ENCODE data around the gene PTCD1.
"Not testable (repeated sequence)": the region's sequence is repeated elsewhere in the genome, so short reads cannot be mapped to it uniquely, and the experiment has no call there.

Gene PTCD1

DNA sequence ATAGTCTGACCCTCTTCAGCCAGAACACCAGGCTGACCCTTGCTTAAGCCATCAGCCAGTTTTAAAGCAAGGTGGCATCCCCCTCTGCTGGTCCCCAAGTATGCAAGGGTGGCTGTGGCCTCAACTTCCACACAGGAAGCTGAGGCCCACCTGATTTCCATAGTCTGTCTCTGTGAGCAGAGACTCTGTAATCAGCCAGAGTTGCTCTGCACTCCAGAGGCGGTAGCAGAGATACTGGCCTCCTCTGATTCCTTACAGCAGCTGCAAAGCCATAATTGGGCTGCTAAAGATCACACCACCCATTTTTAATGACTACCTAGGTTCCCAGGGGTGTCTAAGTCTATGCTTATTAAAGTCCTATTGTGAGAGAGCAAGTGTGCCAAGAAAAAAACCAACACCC lies 32.0 kb downstream of the PTCD1 start:
- DNase-seq, result no peak

- no peak for DNase-seq
Measured at GRCh38 chr7:99404977-99405320, 33.6 kb downstream of the PTCD1 start.

DNA sequence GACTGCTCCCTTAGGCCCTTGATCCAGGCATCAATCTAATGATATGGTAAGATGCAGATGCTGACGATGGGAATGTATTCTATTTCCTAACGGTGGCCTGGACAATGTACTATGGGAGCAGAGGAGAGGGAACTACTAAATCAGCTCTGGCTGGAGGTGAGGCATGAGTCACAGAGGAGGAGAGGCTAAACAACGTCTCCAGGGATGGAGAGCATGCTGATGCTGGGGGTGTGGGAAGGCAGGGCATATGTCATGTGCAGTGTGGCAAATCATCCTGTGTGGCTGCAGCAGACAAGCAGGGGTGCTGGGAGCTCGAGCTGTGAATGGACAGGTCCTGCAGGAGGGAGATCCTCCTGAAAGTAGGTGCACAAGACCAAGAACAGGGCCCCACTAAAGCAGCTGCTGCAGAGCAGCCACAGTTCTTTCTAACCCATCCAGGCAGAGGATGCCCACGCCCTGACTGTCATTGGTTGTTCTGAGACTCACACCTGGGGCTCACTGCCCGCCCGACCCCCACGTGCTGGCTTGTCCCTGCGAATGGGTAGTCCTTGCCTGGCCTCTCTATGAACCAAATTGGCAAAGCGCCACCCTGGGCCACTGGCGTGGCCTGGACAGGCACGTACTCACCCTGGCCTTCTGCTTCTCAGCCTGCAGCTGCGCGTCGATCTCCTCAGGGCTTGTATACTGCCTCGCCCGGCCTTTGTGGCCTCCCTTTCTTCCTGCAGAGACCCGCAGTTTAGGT lies 34.2 kb downstream of the PTCD1 start:
- no peak for DNase-seq

- no peak for DNase-seq
Measured at GRCh38 chr7:99403764-99404163, 34.8 kb downstream of the PTCD1 start.

DNA sequence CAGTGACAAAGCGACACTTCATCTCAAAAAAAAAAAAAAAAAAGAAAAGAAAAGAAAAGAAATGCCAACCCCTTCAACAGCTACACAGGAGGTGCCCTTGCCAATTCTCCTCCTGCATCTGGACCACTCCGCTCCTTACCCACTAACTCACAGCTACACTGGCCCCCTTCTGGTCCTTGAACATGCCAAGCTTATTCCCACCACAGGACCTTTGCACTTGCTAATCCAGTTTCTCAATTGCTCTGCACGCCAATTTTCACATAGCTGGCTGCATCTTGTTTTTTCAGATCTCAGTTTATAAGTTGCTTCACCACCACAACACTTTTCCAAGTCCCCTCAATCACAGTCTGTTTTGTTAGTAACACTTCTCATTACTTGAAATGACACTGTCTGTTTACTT lies 35.7 kb downstream of the PTCD1 start:
- DNase-seq, result no peak

- no peak for DNase-seq
Measured at GRCh38 chr7:99399597-99399996, 39.0 kb downstream of the PTCD1 start.

DNA sequence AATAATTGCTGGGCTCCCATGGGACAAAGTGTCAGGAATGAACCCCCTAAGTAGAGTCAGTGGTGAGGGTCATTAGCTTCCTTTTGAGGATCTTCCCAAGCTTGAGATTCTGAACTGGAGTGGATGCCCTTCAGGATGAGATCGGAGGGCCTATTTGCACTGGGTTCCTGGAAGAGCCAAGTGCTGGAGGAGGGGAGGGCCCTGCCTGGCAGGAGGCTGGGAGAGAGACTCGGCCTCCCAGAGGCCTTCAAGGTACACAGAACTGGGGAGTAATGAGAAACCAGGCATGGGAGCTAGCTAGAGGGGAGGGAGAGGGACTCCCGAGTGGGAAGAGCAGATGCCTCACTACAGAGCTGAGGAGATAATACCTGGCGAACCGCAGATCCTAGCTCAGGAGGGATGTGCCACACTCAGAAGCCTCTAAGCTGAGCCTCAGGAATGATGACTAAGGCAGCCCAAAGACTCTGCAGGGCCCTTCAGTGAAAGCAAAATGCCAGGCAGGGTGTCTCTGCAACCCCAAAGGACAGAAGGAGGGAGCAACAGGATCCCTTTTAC lies 39.6 kb downstream of the PTCD1 start:
- DNase-seq, result no peak

DNA sequence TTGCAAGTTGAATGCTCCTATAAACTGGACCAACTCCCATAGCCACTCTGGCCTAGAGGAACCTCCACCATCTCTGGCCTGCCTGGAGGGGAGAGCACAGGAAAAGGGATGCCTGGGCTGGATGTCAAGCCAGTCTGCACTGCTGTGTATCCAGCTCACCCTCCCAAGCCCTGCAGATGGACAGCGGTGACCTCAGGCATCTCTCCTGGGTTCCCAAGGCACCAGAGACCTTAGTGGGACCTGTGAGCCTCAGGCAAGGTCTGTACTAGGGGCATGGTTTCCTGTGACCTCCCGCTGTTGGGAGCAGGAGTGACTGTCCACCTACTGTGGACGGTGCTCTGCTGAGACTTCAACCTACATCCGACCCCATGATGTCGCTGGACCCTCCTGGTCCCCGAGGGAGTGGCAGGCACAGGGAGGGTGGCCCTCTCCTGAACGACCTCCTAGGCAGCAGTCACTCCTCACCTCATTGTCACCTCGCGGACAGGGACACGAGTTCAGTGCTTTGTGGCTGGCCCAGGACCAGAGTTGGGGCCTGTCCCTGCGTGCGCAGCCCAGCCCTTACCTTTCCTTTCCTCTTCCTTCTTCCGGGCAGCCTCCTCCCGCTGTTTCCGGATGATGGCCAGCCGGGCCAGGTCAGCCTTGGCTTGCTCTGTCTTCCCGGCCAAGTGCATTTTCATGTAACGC lies 41.2 kb downstream of the PTCD1 start:
- DNase-seq, result no peak

DNA sequence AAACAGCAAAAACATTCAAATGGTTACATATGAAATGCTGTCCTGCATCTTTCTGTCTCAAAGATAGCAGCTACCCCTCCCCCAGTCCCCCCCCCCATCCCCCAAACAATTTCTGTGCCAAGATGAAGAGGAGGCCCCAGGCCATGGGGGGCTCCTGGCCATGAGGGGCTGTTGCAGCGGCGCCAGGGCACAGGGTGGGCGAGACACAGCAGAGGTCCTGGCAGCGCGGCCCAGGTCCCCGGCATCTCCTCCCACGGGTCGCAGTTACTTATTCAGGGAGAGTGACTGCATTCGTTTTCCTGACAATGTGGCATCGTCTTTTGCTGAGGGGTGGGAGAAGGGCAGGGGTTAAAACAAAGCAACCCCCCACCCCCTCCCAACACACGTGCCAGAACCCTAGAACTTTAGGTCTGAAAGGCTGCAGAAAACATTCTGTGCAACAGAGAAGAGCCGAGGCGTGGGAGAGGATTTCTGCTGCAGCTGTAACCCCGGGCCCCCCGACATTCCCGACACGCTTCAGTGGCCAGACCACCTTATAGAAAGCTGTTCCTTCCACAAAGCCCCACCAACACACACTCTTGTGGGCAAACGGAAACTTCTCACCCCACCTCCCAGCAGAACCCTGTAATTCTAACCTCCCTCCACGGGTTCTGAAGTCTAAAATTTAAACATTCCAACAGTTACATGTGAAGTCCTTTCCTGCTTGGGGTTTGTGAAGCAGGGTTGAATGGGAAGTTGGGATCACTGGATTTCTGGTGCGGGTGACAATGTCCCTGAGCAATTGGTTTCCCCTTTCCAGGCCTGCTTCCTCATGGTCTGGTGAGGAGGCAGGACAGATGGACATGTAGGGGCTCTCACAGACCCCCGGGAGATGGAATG lies 41.9 kb downstream of the PTCD1 start:
- DNase-seq, result no peak

DNA sequence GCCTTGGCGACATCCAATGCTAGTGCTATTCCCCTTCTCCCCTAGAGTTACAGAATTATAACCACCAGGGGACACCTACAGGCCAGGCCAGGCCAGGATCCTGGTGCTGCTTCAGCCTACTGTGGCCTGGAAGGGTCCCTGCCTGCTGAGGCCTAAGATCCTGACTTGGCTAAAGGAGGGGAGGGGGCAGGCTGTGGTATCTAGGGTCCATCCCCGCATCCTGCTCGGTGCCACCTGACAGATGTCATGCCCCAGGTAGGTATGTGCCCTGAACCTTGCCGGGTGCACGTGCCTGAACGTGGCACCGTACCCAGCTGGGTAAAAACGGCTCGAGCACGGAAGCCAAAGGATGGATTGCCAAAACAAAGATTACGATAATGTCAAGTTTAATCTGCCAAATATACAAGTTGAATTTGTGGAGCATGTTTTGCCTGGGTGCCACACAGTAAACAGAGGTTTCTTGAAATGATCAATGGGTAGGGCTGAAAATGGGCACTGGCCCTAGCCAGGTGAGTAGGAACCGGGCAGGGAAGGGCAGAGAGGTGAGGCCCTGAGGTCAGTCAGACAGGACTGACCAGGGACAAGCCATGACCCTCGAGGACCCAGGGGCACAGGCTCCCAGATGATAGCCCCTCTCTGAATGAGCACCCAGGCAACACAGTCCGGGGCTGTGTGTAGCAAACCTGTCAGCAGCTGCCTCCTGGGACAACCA lies 42.8 kb downstream of the PTCD1 start:
- DNase-seq, result no peak

DNA sequence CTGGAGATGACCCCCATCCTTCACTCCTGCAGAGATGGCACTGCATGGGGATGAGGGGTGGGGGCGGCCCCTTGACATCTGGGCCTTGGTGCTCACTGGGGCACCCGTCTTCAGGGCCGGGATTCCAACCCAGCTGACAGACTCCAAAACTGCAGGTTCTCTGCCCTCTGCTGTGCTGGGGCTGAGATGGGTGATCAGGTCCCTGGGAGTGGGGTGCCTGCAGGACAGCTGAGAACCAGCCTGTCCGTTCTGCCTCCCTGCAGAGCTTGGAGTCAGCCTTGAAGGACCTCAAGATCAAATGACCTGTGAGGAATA lies 44.5 kb downstream of the PTCD1 start:
- no peak for DNase-seq

DNA sequence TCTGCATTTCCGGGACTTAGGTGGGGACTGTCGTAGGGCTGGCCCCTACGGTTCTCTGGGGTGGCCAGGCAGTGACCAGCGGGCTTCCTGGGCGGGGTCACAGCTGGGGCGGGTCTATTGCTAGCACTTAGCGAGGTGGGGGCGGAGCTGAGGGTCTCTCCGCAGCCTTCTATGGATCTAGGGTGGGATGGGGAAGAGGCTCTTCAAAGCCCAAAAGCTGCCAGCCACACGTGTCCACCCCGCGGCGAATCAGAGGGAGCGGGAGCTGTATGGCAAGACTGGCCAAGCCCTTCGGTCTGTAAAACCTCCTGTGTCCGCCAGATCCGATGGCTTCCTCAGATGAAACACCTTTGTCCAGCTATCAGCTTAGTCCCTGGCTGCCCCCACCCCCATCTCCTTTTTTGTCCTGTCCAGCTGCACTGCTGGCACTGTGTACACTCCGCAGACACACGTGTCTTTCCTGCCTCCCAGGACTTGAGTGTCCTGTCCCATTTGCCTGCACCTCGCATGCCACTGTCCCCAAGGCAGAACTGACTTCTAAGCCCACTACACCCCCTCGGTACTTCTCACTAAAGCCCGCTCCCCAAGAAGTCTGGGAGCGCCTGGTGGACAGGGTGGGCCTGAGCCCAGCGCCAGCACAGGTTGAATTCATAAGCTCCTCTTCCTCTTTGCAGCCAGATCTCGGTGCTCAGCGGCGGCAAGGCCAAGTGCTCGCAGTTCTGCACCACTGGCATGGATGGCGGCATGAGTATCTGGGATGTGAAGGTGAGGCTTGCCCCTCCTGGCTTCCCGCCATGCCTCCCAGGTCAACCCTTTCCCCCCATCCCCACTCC lies 45.0 kb downstream of the PTCD1 start:
- peak; percentile 79 to 85 for DNase-seq

GRCh38 chr7:99392659-99393354 lies 45.8 kb downstream of the PTCD1 start:
- DNase-seq, result peak; percentile 79 to 85

DNA sequence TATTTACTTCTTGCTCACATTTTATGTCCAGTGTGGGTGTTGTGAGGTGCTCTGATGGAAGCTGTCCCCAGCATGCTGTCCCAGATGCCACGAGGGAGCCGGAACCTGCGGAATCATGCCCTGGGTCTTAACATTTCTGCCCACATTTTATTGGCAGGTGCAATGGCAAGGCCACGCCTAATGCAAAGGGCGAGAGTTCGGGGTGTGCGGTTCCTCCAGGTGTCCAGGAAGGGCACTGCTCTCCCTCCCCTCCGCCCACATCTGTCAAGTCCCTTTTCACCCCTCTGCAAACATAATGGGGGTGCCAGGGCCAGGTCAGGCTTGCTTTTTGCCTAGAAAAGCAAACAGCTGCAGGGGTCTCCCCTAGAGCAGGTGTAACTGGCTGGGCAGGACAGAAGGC lies 46.6 kb downstream of the PTCD1 start:
- DNase-seq, result no peak

DNA sequence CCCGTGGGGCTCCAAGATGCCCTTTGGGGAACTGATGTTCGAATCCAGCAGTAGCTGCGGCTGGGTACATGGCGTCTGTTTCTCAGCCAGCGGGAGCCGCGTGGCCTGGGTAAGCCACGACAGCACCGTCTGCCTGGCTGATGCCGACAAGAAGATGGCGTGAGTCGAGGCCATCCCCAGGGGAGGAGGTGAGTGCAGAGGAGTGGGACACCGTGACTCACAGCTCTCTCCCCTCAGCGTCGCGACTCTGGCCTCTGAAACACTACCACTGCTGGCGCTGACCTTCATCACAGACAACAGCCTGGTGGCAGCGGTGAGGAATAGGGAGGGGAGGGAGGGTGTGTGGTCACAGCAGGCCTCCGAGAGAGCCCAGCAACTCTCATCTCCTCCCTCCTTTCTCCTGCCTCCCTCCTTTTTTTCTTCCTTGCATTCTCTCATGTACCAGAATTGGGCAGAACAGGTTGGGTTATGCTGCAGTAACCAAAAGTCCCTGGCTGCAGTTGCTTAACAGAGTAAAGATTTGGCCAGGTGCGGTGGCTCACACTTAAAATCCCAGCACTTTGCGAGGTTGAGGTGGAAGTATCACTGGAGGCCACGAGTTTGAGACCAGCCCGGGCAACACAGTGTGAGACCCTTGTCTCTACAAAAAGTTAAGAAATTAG lies 47.5 kb downstream of the PTCD1 start:
- no peak for DNase-seq

DNA sequence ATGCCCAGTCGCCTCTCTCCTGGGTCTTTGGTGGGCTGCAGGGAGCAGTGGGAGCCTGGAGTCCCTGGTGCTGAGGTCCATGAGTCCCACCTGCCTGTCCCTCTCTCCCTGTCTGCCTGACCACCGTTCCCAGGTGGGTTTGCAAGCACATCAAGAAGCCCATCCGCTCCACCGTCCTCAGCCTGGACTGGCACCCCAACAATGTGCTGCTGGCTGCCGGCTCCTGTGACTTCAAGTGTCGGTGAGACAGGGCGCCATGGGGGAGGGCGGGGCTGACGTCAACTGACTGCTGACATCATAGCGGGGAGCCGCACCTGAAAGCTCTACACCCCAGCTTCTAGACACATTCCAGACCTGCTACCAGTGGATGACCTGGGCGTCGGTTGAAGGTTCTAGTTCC lies 48.8 kb downstream of the PTCD1 start:
- DNase-seq, result no peak

DNA sequence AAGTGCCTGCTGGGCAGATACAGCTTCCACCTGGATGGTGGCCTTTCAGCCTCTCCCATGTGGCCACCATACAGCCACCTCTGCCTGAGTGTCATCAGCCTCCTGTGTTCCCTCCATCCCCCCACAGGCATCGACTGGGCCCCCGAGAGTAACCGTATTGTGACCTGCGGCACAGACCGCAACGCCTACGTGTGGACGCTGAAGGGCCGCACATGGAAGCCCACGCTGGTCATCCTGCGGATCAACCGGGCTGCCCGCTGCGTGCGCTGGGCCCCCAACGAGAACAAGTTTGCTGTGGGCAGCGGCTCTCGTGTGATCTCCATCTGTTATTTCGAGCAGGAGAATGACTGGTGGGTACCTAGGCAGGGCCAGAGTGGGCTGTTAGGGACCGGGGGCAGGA lies 50.7 kb downstream of the PTCD1 start:
- no peak for DNase-seq

DNA sequence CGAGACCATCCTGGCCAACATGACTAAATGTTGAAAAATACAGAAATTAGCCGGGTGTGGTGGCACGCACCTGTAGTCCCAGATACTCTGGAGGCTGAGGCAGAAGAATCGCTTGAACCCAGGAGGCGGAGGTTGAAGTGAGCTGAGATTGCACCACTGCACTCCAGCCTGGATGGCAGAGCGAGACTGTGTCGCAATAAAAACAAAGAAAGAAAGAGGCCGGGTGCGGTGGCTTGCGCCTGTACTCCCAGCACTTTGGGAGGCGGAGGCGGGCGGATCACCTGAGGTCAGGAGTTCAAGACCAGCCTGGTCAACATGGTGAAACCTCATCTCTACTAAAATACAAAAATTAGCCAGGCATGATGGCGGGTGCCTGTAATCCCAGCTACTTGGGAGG lies 51.4 kb downstream of the PTCD1 start:
- not testable (repeated sequence) for DNase-seq

DNA sequence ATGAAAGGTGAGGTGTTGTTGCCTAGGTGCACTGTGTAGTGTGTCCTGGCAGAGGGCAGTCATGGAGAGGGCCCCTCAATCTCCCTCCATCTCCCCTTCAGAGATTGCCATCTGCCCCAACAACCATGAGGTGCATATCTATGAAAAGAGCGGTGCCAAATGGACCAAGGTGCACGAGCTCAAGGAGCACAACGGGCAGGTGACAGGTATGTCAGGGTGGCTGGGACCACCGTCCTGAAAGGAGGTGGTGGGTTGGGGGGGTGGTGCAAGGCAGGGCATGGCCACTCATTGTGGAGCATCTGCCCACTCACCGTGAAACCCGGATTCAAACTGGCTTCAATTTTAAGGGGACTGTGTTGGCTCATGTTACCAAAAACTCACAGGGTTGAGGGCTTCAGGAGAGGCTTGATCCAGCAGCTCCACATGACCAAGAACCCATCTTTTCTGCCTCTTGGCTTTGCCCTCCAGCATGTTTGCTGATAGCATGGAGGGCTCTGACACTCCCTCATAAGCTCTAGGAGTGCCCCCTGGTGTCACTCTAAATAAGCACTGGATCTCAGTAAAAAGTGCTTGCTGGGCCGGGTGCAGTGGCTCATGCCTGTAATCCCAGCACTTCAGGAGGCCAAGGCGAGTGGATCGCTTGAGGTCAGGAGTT lies 51.9 kb downstream of the PTCD1 start:
- peak; percentile 6 to 22 for DNase-seq

GRCh38 chr7:99385564-99385963 lies 53.0 kb downstream of the PTCD1 start:
- DNase-seq, result no peak
